ENCODE measurements around the gene NT5DC1. TPM values are rescaled to one million over a fixed set of nuclear protein-coding genes. Genes with fewer than 3 reads are reported as not detected.

Gene NT5DC1
- total and polyA plus RNA-seq, 4 donors: 8.6 to 49.0 (median 22.1) TPM

- Histone ChIP-seq H3K4me3 (no peak overlapping the region), H3K36me3 (ENCODE audit: control insufficient read depth in 4 of 4, insufficient read depth in 4 of 4, low read length in 4 of 4) (peaks cover 0 to 7% (median 0%) of the 10 kb centered on the region in 4 donors), H3K27ac (ENCODE audit: low read depth in 1 of 2, low read length in 1 of 2) (no peak overlapping the region), H3K4me1 (ENCODE audit: control insufficient read depth in 5 of 5, insufficient read depth in 5 of 5, low read length in 5 of 5) (peaks cover 0 to 2% (median 0%) of the 10 kb centered on the region in 5 donors), H3K9ac (ENCODE audit: insufficient read depth in 1 of 2, low read length in 2 of 2) (no peak overlapping the region), H3K9me3 (ENCODE audit: control insufficient read depth in 4 of 4, insufficient read depth in 3 of 4, low read length in 3 of 4) (no peaks in the 10 kb centered on the region), H3K27me3 (ENCODE audit: control insufficient read depth in 3 of 3, insufficient read depth in 3 of 3, low read length in 2 of 3) (no peaks in the 10 kb centered on the region)
- no peak for TF ChIP-seq CTCF (IDR thresholded peaks at IDR 0.05; ENCODE audit: control extremely low read depth, extremely low read depth)
- DNase-seq (no peak), ATAC-seq (ENCODE audit: insufficient read depth, low FRiP score) (no peak)
- WGBS, 2 donors: 85 to 91% methylated on average over 5 of the region's 5 CpGs
Observed at GRCh38 chr6:116218866-116219265, 118.2 kb downstream of the NT5DC1 start.

GRCh38 chr6:116221067-116221466 lies 120.4 kb downstream of the NT5DC1 start:
- Histone ChIP-seq H3K9me3 (ENCODE audit: control insufficient read depth in 4 of 4, insufficient read depth in 3 of 4, low read length in 3 of 4) (no peaks in the 10 kb centered on the region), H3K27ac (ENCODE audit: low read depth in 1 of 2, low read length in 1 of 2) (no peak overlapping the region), H3K9ac (ENCODE audit: insufficient read depth in 1 of 2, low read length in 2 of 2) (no peak overlapping the region), H3K27me3 (ENCODE audit: control insufficient read depth in 3 of 3, insufficient read depth in 3 of 3, low read length in 2 of 3) (no peaks in the 10 kb centered on the region), H3K4me3 (no peak overlapping the region), H3K36me3 (ENCODE audit: control insufficient read depth in 4 of 4, insufficient read depth in 4 of 4, low read length in 4 of 4) (peaks cover 0 to 10% (median 0%) of the 10 kb centered on the region in 4 donors), H3K4me1 (ENCODE audit: control insufficient read depth in 5 of 5, insufficient read depth in 5 of 5, low read length in 5 of 5) (peaks cover 0 to 2% (median 0%) of the 10 kb centered on the region in 5 donors)
- no peak for DNase-seq
- no peak for TF ChIP-seq CTCF (IDR thresholded peaks at IDR 0.05; ENCODE audit: control extremely low read depth, extremely low read depth)
- ATAC-seq (ENCODE audit: insufficient read depth, low FRiP score): no peak
- WGBS, 2 donors: 88 to 91% methylated on average over 3 of the region's 3 CpGs

- 94 to 95% methylated on average over 2 of the region's 2 CpGs for WGBS, 2 donors
- no peak for ATAC-seq (ENCODE audit: insufficient read depth, low FRiP score)
Observed at GRCh38 chr6:116221911-116222310, 121.3 kb downstream of the NT5DC1 start.

More at GRCh38 chr6:116221911-116222310, 121.3 kb downstream of the NT5DC1 start:
- TF ChIP-seq CTCF (IDR thresholded peaks at IDR 0.05; ENCODE audit: control extremely low read depth, extremely low read depth): no peak
- DNase-seq: no peak
- H3K27ac ChIP-seq (ENCODE audit: low read depth in 1 of 2, low read length in 1 of 2): no peak overlapping the region
- H3K4me1 ChIP-seq (ENCODE audit: control insufficient read depth in 5 of 5, insufficient read depth in 5 of 5, low read length in 5 of 5): peaks cover 0 to under 1% (median 0%) of the 10 kb centered on the region in 5 donors
- H3K4me3 ChIP-seq: no peak overlapping the region
- H3K9ac ChIP-seq (ENCODE audit: insufficient read depth in 1 of 2, low read length in 2 of 2): no peak overlapping the region
- no peaks in the 10 kb centered on the region for H3K27me3 ChIP-seq (ENCODE audit: control insufficient read depth in 3 of 3, insufficient read depth in 3 of 3, low read length in 2 of 3)
- H3K9me3 ChIP-seq (ENCODE audit: control insufficient read depth in 4 of 4, insufficient read depth in 3 of 4, low read length in 3 of 4): no peaks in the 10 kb centered on the region
- H3K36me3 ChIP-seq (ENCODE audit: control insufficient read depth in 4 of 4, insufficient read depth in 4 of 4, low read length in 4 of 4): peaks cover 0 to 10% (median 0%) of the 10 kb centered on the region in 4 donors

Data from lung (tissue), 12 donors.